K562 (cell line): ENCODE measurements around the gene OR2M4. TPM values are rescaled to one million over a fixed set of nuclear protein-coding genes. Genes with fewer than 3 reads are reported as not detected.

Experiments
- ATAC-seq: fragments of 200-7000 bp; cut with Tn5 transposase; 3 replicates; pipeline ENCODE4 v1.9.1; 2020; ENCODE audit warnings: moderate library complexity
- BruUV-seq: library from RNA; stranded (reverse); fragments of 400-500 nt; replicated peaks from 2 replicates; lab custom pipeline; 2021; lab: Mats Ljungman, UMichigan
- CTCF ChIA-PET: fragments of 300-600 bp; formaldehyde crosslinking; extraction: SDS; loops from one replicate; lab custom pipeline; 2021; ENCODE audit warnings: low intra/inter-chr PET ratio; lab: Yijun Ruan, JAX
- POLR2A ChIA-PET: fragments of 300-600, 350-650 bp; sonication (Branson Sonifier 250); formaldehyde crosslinking; extraction: SDS; loops from one replicate; lab custom pipeline; 2021; ENCODE audit warnings: antibody characterized with exemption, inconsistent platforms; lab: Yijun Ruan, JAX
- DNase-seq, 4 experiments: peaks; one replicate each; pipeline versions ENCODE4 v3.0.0 to v3.0.0-alpha.2; 2011 to 2018; ENCODE audit warnings: low spot score in 3 of 4, mixed read lengths in 3 of 4; ENCODE audit errors: extremely low read depth in 1 of 4
- FAIRE-seq: peaks from 2 replicates; lab custom pipeline; 2011; peaks lifted over from hg19 to GRCh38; lab: Jason Lieb, UNC
- H2AFZ ChIP-seq: 2 replicates; pipeline ENCODE4 v1.6.0; 2011; ENCODE audit warnings: low read depth, low read length, control low read depth, inconsistent platforms
- H3K27ac ChIP-seq: fragments of 200-600 bp; 3 replicates; pipeline ENCODE4 v1.8.0; 2011; ENCODE audit warnings: low read depth, mild to moderate bottlenecking, control low read depth, inconsistent platforms, low read length, moderate library complexity, mixed read lengths; ENCODE audit errors: extremely low read depth
- H3K27me3 ChIP-seq, 2 experiments: fragments of 300-600 bp in 1 of 2; 2 replicates in 1 of 2; 3 replicates in 1 of 2; pipeline versions ENCODE4 v1.6.0 to v1.8.0; 2011; ENCODE audit warnings: inconsistent platforms in 2 of 2, low read length in 2 of 2, mild to moderate bottlenecking in 1 of 2, mixed read lengths in 1 of 2, moderate library complexity in 1 of 2; ENCODE audit not compliant: control insufficient read depth in 2 of 2, insufficient read depth in 2 of 2
- H3K36me3 ChIP-seq: fragments of 300-600 bp; 3 replicates; pipeline ENCODE4 v1.8.0; 2011; ENCODE audit warnings: mild to moderate bottlenecking, low read length, inconsistent platforms; ENCODE audit not compliant: control insufficient read depth, insufficient read depth
- H3K4me1 ChIP-seq, 2 experiments: fragments of 200-600 bp in 1 of 2; replicated peaks in 1 of 2; 2 replicates in 1 of 2; 3 replicates in 1 of 2; pipeline versions ENCODE4 v1.5.1 to v1.8.0; 2011; ENCODE audit warnings: inconsistent platforms in 2 of 2, low read length in 2 of 2, mild to moderate bottlenecking in 1 of 2, mixed read lengths in 1 of 2, moderate library complexity in 1 of 2; ENCODE audit not compliant: control insufficient read depth in 2 of 2, insufficient read depth in 2 of 2
- H3K4me2 ChIP-seq: 2 replicates; pipeline ENCODE4 v1.6.1; 2011; ENCODE audit warnings: low read length, control low read depth, inconsistent platforms, mixed read lengths; ENCODE audit not compliant: insufficient read depth
- H3K4me3 ChIP-seq: fragments of 200-600 bp; sonication (generic), shearing (Covaris generic); 2 replicates; pipeline ENCODE4 v1.5.1; 2016; ENCODE audit warnings: control low read depth, inconsistent platforms
- H3K79me2 ChIP-seq: fragments of 200-600 bp; 3 replicates; pipeline ENCODE4 v1.8.0; 2011; ENCODE audit warnings: low read length, inconsistent platforms; ENCODE audit not compliant: control insufficient read depth, insufficient read depth
- H3K9ac ChIP-seq, 2 experiments: 2 replicates each; pipeline versions ENCODE4 v1.6.0 to v1.6.1; 2011; ENCODE audit warnings: low read depth in 2 of 2, low read length in 2 of 2, control low read depth in 1 of 2, inconsistent platforms in 1 of 2, mild to moderate bottlenecking in 1 of 2, mixed read lengths in 1 of 2; ENCODE audit not compliant: insufficient read depth in 1 of 2
- H3K9me1 ChIP-seq: one replicate; pipeline ENCODE4 v1.6.0; 2011; ENCODE audit warnings: inconsistent platforms, mild to moderate bottlenecking, low read length, moderate library complexity; ENCODE audit not compliant: control insufficient read depth, insufficient read depth
- H3K9me3 ChIP-seq: replicated peaks from 2 replicates; pipeline ENCODE4 v1.5.1; 2011; ENCODE audit warnings: low read depth, low read length, inconsistent platforms; ENCODE audit not compliant: control insufficient read depth, insufficient read depth
- H4K20me1 ChIP-seq: replicated peaks from 2 replicates; pipeline ENCODE4 v1.6.1; 2011; ENCODE audit warnings: low read length, inconsistent platforms, mixed read lengths; ENCODE audit not compliant: control insufficient read depth, insufficient read depth
- FOXM1 ChIP-seq, 2 experiments: fragments of 450-650 bp in 1 of 2; sonication (generic) in 1 of 2; formaldehyde crosslinking in 1 of 2; IDR thresholded peaks; 2 replicates each; pipeline versions ENCODE4 v1.6.1 to v1.9.0; 2017 to 2022; ENCODE audit warnings: low read depth in 2 of 2, mild to moderate bottlenecking in 2 of 2, missing genetic modification reagents in 1 of 2, moderate library complexity in 1 of 2
- MNT ChIP-seq, 2 experiments: fragments of 450-650 bp; conservative IDR thresholded peaks; 2 replicates each; pipeline ENCODE4 v1.6.1; 2017; ENCODE audit warnings: mild to moderate bottlenecking in 2 of 2, moderate library complexity in 2 of 2
- NFIX ChIP-seq: fragments of 250-450 bp; sonication (Bioruptor Pico); IDR thresholded peaks from 2 replicates; pipeline ENCODE4 v1.4.0; 2020; ENCODE audit warnings: low read depth, mild to moderate bottlenecking, moderate library complexity
- SAFB2 ChIP-seq: fragments of 200-400 bp; formaldehyde crosslinking; IDR thresholded peaks from 2 replicates; pipeline ENCODE4 v1.6.1; 2018; ENCODE audit warnings: borderline replicate concordance, low read length, low read depth, moderate library complexity; ENCODE audit not compliant: severe bottlenecking
- ZNF717 ChIP-seq: fragments of 250-450 bp; sonication (Bioruptor Pico); IDR thresholded peaks from 2 replicates; pipeline ENCODE4 v1.5.0; 2021
- ZZZ3 ChIP-seq: fragments of 450-650 bp; IDR thresholded peaks from 2 replicates; pipeline ENCODE4 v1.6.1; 2016; ENCODE audit warnings: antibody characterized with exemption, mild to moderate bottlenecking, moderate library complexity
- WGBS: fragments of 100-300 bp; shearing (Covaris generic); methylation state at CpG from one replicate; pipeline ENCODE4 v1.1.6; 2016; ENCODE audit warnings: low coverage, mixed read lengths; ENCODE audit not compliant: insufficient coverage; ENCODE audit errors: missing lambda C conversion rate; 5-methylcytosine and 5-hydroxymethylcytosine counted together
- in situ Hi-C: fragments of 300-500 bp; cut with MboI; formaldehyde crosslinking; loops from 4 replicates; pipeline ENCODE4 v1.15.0; 2018; ENCODE audit warnings: inconsistent platforms, mixed read lengths
- intact Hi-C: fragments of 100-400 bp; cut with micrococcal nuclease; formaldehyde crosslinking; loops from 2 replicates; pipeline ENCODE4 v1.14.2; 2022
- polyA plus RNA-seq, 8 experiments: library from polyadenylated mRNA; depleted of rRNA in 4 of 8; stranded (reverse) in 5 of 8; unstranded in 3 of 8; fragments of >200 nt; fragmentation: Nextera tagmentation in 2 of 8; fragmentation: Illumina TruSeq in 1 of 8; extraction: Ambion mirVana in 2 of 8; extraction: Trizol in 1 of 8; gene quantifications; 2 replicates each; pipeline versions ENCODE4 v1.2.1 to v1.2.3, GENCODE V29; 2011 to 2014; ENCODE audit warnings: inconsistent platforms in 1 of 8, missing spikeins in 1 of 8
- total RNA-seq, 7 experiments: library from RNA; depleted of rRNA in 6 of 7; stranded (reverse); fragments of >200 nt in 6 of 7; fragmentation: Illumina TruSeq in 2 of 7; extraction: Trizol in 2 of 7; gene quantifications; 2 replicates each; pipeline versions ENCODE4 v1.2.1 to v1.2.3, GENCODE V29; 2011 to 2021; ENCODE audit warnings: low replicate concordance in 1 of 7

OR2M4 gene
- total and polyA plus RNA-seq, 9 of the 15 experiments (the other 6 are each of a cell fraction or from before 2014, with no cell fraction given), result not detected

DNA sequence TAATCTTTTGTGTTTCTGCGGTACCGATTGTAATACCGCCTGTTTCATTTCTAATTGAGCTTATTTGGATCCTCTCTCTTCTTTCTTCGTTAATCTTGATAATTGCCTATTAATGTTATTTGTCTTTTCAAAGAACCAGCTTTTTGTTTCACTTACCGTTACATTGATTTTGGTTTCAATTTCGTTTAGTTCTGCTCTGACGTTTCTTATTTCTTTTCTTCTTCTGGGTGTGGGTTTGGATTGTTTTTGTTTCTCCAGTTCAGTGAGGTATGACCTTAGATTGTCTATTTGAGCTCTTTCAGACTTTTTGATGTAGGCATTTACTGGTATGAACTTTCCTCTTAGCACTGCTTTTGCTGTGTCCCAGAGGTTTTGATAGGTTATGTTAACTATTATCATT is 47.2 kb upstream of the OR2M4 start:
- Histone ChIP-seq H3K79me2 (no peaks in the 10 kb centered on the region), H3K9ac (no peak overlapping the region), H4K20me1 (no peaks in the 10 kb centered on the region)
- CTCF ChIA-PET, result no interaction called here
- no peak for FAIRE-seq
- TF ChIP-seq ZNF717 (no peak), FOXM1 (IDR thresholded peaks at IDR 0.05; ENCODE audit: low read depth) (no peak), FOXM1 (CRISPR knock-in tag; IDR thresholded peaks at IDR 0.05; ENCODE audit: low read depth) (no peak), NFIX (CRISPR knock-in tag) (no peak), ZZZ3 (no peak), MNT (conservative IDR thresholded peaks at IDR 0.05) (no peak), SAFB2 (no peak)
- TF ChIP-seq, all 486 proteins: peak for 0
- H3K9me1 ChIP-seq, result no peaks in the 10 kb centered on the region
- H3K4me1 ChIP-seq, result no peaks in the 10 kb centered on the region
- in situ Hi-C loops, result no loop called here
- H3K4me3 ChIP-seq, result no peak overlapping the region
- no TSS peak for BruUV-seq
- H3K27me3 ChIP-seq, result no peaks in the 10 kb centered on the region
- H3K27ac ChIP-seq, result no peak overlapping the region
- H3K9me3 ChIP-seq, result no peaks in the 10 kb centered on the region; the same call in 1 of the 2 replicates
- H3K36me3 ChIP-seq, result no peaks in the 10 kb centered on the region
- intact Hi-C loops, result no loop called here
- no peak overlapping the region for H3K4me2 ChIP-seq
- POLR2A ChIA-PET, result interaction anchor here (0.6 kb wide), 1 partner anchor 25 kb away, joined by 3 read pairs; no protein-coding TSS in a partner anchor
- no peak overlapping the region for H2AFZ ChIP-seq
- 7% methylated on average over 7 of the region's 7 CpGs for WGBS
- no peak for DNase-seq
- ATAC-seq, result no peak
